22Rv1 (cell line): ENCODE results near the gene ANKS1B.

Experiments used
- H3K27ac ChIP-seq: fragments of 450-650 bp; 2 replicates; pipeline ENCODE4 v1.5.1; 2017
- ZFX ChIP-seq: fragments of 450-650 bp; IDR thresholded peaks from 2 replicates; pipeline ENCODE4 v1.6.1; 2017; ENCODE audit warnings: antibody characterized with exemption, borderline replicate concordance
- TF ChIP-seq, protein P1 (sequence below): fragments of 450-650 bp; IDR thresholded peaks from 2 replicates; pipeline ENCODE4 v1.5.1; 2017; ENCODE audit warnings: mild to moderate bottlenecking

Gene ANKS1B

GRCh38 chr12:99122959-99123358 lies 861.8 kb downstream of the ANKS1B start:
- H3K27ac ChIP-seq, result no peak overlapping the region
- TF ChIP-seq, protein P1, sequence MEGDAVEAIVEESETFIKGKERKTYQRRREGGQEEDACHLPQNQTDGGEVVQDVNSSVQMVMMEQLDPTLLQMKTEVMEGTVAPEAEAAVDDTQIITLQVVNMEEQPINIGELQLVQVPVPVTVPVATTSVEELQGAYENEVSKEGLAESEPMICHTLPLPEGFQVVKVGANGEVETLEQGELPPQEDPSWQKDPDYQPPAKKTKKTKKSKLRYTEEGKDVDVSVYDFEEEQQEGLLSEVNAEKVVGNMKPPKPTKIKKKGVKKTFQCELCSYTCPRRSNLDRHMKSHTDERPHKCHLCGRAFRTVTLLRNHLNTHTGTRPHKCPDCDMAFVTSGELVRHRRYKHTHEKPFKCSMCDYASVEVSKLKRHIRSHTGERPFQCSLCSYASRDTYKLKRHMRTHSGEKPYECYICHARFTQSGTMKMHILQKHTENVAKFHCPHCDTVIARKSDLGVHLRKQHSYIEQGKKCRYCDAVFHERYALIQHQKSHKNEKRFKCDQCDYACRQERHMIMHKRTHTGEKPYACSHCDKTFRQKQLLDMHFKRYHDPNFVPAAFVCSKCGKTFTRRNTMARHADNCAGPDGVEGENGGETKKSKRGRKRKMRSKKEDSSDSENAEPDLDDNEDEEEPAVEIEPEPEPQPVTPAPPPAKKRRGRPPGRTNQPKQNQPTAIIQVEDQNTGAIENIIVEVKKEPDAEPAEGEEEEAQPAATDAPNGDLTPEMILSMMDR, result no peak
- no peak for TF ChIP-seq ZFX

- no peak overlapping the region for H3K27ac ChIP-seq
Measured at GRCh38 chr12:99122496-99122895, 862.2 kb downstream of the ANKS1B start.

GRCh38 chr12:99121546-99121945 lies 863.2 kb downstream of the ANKS1B start:
- no peak for TF ChIP-seq ZFX
- TF ChIP-seq, protein P1, result no peak
- H3K27ac ChIP-seq, result no peak overlapping the region

More at GRCh38 chr12:99122496-99122895, 862.2 kb downstream of the ANKS1B start:
- TF ChIP-seq ZFX, result no peak
- TF ChIP-seq, protein P1, result no peak

DNA sequence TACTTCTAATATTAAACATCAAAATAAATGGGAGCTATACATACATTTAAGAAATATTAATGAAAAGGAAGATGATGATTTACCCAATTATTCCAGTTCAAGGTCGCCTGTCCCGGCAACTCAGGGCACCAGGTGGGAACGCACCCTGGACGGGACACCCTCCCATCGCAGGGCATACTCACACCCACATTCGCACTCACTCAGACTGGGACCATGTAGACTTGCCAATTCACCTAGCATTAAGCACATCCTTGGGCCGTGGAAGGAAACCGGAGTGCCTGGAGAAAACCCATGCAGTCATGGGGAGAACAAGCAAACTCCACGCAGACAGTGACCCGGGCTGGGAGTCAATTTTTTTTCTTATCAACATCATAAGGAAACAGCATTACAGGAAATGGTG lies 864.8 kb downstream of the ANKS1B start:
- TF ChIP-seq, protein P1, result no peak
- no peak for TF ChIP-seq ZFX

GRCh38 chr12:99119449-99119848 lies 865.3 kb downstream of the ANKS1B start:
- TF ChIP-seq, protein P1, result no peak
- no peak for TF ChIP-seq ZFX
- no peak overlapping the region for H3K27ac ChIP-seq

More for the DNA sequence above, 864.8 kb downstream of the ANKS1B start:
- H3K27ac ChIP-seq, result no peak overlapping the region

DNA sequence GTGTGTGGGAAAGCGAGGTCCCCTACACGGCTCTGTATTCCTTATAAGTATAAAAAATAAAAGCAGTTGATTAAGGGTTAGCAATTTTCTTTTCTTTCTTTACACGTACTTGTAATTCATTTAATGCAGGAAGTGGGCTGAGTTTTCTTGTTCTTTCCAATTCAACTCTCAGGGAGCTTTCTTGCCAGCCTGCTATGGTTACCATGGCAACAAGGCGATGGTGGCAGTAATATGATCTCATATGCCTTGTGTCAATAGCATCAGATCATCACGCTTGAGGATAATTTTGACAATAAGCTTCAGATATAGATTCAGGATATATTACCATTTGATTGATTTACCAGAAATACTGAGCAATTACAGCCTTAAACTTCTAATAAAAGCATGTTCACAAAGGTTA lies 873.1 kb downstream of the ANKS1B start:
- TF ChIP-seq, protein P1, result no peak
- TF ChIP-seq ZFX, result no peak
- H3K27ac ChIP-seq, result no peak overlapping the region

DNA sequence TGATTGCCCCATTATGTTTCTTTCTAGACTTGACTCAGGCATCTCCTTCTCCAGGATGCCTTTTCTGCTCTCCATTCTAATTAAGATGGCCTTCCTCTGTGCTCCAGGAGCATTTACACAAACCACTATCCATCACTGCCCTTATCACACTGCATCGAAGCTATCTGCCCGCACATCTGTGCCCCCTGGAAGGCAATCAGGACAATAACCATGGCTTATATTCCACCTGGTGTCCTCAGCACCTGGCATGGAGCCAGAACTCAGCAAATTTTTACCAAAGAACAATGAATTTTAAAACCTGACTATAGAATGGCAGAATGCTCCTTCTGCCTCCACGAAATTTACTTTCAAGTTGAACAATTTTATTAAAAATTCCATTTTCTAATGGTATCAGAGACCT lies 873.9 kb downstream of the ANKS1B start:
- no peak overlapping the region for H3K27ac ChIP-seq
- TF ChIP-seq, protein P1, result no peak
- no peak for TF ChIP-seq ZFX
